MG63 (cell line): ENCODE results near the gene ZDHHC24. TPM values are rescaled to one million over a fixed set of nuclear protein-coding genes. Genes with fewer than 3 reads are reported as not detected.
A peak's percentile ranks its signal among the peaks of the same experiment; 100 is the strongest.
"Not testable (repeated sequence)": the region's sequence is repeated elsewhere in the genome, so short reads cannot be mapped to it uniquely, and the experiment has no call there.

Source experiments
- DNase-seq: peaks from one replicate; pipeline ENCODE4 v3.0.0-alpha.2; 2020
- H3K27me3 ChIP-seq: fragments of 250-450 bp; sonication (Bioruptor Pico); 2 replicates; pipeline ENCODE4 v1.5.1; 2020; ENCODE audit warnings: mild to moderate bottlenecking, moderate library complexity
- H3K36me3 ChIP-seq: fragments of 250-450 bp; sonication (Bioruptor Pico); 2 replicates; pipeline ENCODE4 v1.5.1; 2020; ENCODE audit warnings: mild to moderate bottlenecking, moderate library complexity
- H3K4me3 ChIP-seq: fragments of 250-450 bp; sonication (Bioruptor Pico); 2 replicates; pipeline ENCODE4 v1.5.1; 2020; ENCODE audit warnings: mild to moderate bottlenecking, moderate library complexity
- H3K9me3 ChIP-seq: fragments of 250-450 bp; sonication (Bioruptor Pico); 2 replicates; pipeline ENCODE4 v1.5.1; 2020; ENCODE audit warnings: mild to moderate bottlenecking, moderate library complexity
- total RNA-seq: library from RNA; depleted of rRNA; stranded (reverse); fragments of >200 nt; shearing (Covaris generic); gene quantifications from 2 replicates; pipeline ENCODE4 v1.2.3, GENCODE V29; 2014; ENCODE audit warnings: low replicate concordance; rRNA removed

The ZDHHC24 gene, protein sequence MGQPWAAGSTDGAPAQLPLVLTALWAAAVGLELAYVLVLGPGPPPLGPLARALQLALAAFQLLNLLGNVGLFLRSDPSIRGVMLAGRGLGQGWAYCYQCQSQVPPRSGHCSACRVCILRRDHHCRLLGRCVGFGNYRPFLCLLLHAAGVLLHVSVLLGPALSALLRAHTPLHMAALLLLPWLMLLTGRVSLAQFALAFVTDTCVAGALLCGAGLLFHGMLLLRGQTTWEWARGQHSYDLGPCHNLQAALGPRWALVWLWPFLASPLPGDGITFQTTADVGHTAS
- 21.8 and 22.9 TPM in 2 replicates for total RNA-seq

DNA sequence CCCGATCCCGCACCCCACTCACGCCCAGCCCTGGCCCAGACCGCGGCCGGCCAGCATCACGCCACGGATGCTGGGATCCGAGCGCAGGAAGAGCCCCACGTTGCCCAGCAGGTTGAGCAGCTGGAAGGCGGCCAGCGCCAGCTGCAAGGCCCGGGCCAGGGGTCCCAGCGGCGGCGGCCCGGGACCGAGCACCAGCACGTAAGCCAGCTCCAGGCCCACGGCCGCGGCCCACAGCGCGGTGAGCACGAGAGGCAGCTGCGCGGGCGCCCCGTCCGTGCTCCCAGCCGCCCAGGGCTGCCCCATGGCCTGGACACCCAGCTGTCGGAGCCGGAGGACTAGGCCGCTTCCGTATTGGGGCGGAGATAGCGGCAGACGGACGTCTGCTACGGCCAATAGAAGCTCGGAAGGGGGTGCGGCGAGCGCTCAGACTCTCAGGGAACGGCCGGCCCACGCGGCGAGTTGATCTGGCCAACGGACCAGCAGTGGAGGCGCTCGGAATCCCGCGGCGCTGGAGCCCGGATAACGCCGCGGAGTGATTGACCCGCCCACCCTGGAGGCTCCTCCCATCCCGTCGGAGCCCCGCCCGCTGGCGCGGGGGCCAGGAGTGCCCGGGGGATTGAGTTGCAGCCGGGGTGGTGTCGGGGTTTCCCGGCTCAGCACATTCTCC is at the start of gene ZDHHC24:
TSS of gene ZDHHC24 (minus strand) at position 348 of the 667 bp plus-strand sequence. CDS start at position 303, 45 bp downstream.
- H3K36me3 ChIP-seq: no peaks in the 10 kb centered on the region; the same call in 1 of the 2 replicates
- H3K9me3 ChIP-seq: no peaks in the 10 kb centered on the region
- peak within 1 kb of the TSS; percentile 73 for H3K4me3 ChIP-seq
- no peaks in the 10 kb centered on the region for H3K27me3 ChIP-seq
- peak; percentile 98 for DNase-seq

DNA sequence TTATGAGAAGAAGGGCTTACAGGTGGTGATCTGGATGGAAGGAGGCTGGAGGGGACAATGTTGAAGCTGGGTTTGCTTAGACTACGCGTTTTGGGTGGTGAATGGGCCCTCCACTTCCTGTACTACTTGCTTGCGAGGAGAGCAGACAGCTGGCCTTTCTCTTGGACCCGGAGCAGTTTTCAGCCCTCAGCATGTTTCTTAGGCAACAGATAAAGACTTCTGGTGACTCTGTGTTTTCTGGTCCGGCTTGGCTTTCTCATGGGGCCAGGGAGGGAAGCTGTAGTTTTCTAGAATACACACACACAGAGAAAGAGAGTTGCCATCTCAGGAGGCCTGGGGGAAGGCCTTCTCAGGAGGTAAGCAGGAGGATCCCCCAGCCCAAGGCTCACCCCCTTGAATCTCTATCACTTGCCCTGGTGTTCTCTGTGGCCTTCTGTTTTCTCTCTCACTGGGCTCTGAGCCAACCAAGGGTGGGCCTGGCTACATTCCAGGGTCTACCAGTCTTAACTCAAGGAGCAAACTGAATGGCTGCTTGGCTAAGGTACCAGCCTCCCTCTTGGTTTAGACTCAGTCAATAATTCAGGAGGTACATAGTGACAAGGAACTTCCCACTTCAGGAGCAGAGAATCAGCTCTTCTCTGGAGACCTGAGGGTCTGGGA is 49.5 kb upstream of the ZDHHC24 start:
- no peak overlapping the region for H3K4me3 ChIP-seq
- H3K36me3 ChIP-seq: peaks cover 8% of the 10 kb centered on the region; the same call in 1 of the 2 replicates
- H3K9me3 ChIP-seq: no peaks in the 10 kb centered on the region
- no peak for DNase-seq
- H3K27me3 ChIP-seq: no peaks in the 10 kb centered on the region

DNA sequence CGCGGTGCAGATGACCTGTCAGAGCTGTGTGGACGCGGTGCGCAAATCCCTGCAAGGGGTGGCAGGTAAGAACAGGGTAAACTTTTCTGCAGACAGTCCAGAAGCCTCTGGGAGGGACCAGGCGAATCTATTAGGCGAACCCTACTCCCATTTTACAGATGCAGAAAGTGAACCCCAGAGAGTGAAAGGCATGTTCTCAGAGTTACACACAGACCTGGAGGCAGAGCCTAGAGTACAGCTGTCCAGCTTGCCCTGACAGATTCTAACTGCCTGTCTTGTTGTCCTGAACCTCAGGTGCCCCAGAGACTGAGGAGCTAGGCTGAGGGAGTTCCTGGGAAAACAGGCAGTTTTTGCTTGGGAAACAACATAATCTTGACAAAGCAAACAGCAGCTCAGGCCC is 47.8 kb upstream of the ZDHHC24 start:
- Histone ChIP-seq H3K27me3 (no peaks in the 10 kb centered on the region), H3K9me3 (no peaks in the 10 kb centered on the region), H3K36me3 (no peaks in the 10 kb centered on the region), H3K4me3 (peak overlapping the region; percentile 69)
- no peak for DNase-seq

DNA sequence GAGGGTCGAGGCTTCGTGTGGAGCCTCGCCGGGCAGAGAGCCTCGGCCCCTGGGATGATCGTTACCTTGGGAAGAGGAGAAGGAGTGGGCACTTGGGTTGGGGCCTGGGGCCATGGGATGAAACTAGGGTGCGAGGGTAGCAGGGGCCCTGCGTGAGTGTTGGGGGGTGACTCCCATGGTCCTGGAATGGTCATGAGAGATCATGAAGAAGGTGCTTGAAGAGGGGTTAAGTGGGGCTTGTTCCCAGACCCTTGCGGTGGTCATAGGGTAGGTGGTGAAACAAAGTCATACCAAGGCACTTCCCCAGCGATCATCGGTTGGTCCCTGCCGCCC is 47.4 kb upstream of the ZDHHC24 start:
- H3K36me3 ChIP-seq: no peaks in the 10 kb centered on the region
- DNase-seq: no peak
- no peaks in the 10 kb centered on the region for H3K27me3 ChIP-seq
- no peaks in the 10 kb centered on the region for H3K9me3 ChIP-seq
- H3K4me3 ChIP-seq: peak overlapping the region; percentile 69

DNA sequence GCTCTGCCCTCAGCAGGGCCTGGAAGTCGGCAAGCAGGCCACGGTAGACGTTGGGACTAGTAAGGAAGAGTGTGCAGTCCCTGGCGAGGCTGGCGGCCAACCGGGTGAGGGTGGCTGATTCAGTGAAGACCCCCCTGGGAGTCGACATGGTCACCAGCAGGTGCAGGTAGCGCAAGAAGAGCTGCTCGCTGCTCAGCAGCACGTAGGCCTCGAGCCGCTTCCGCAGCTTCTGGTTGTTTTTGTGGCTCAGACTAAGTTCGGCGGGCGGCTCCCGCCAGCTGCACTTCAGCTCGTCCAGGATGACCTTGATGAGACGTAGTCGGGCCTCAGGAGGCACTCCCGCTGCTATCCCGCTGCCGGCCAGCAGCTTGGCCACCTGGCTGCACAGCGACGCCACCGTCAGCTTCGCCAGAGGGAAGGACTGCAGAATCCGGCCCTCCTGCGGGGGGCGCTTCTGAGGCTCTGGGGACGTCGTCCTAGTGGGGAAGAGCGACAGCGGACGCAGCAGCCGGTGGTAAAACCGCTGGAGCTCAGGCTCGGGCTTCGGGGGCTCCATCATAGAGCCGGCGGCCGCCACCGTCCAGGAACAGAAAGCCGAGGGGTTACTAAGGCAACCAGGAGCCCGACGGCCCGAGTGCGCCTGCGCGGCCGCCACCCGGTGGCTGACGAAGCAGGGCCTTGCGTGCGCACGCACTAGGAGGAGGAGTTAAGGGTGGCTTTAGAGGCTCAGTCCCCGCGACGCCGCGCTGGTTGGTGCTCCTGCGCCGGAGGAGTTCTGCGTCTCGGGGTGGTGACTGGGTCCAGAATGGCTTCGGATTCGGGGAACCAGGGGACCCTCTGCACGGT is 46.8 kb upstream of the ZDHHC24 start, which contains the start of the genes CCDC87 and CCS:
TSS of gene CCDC87 (minus strand) at position 607 of the 846 bp plus-strand sequence. CDS start at position 559, 48 bp downstream.
TSS of gene CCS (plus strand) at position 729 of the 846 bp plus-strand sequence. CDS start at position 806, 77 bp downstream.
- DNase-seq: peak; percentile 95
- Histone ChIP-seq H3K4me3 (peak within 1 kb of the TSS; percentile 69), H3K36me3 (no peaks in the 10 kb centered on the region), H3K27me3 (no peaks in the 10 kb centered on the region), H3K9me3 (no peaks in the 10 kb centered on the region)

DNA sequence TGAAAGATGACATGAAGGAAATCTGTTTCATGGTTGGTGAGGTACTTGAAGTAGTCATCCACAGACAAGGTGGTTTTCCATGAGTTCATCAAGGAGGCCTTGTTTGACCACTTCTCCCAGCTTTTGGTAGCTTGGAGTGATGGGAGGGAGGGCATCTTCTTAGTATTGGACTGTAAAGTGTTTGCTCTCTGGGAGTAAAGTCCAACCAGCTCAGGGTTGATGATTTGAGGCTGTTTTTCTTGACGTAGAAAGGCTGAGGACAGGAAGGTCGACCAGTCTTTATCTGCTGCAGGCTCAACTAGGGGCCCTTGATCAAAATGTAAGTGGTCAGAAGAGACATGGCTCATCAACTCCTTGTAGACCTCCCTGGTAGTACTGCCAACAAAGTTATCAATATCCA is 45.3 kb upstream of the ZDHHC24 start:
- Histone ChIP-seq H3K9me3 (no peaks in the 10 kb centered on the region), H3K27me3 (no peaks in the 10 kb centered on the region), H3K4me3 (no peak overlapping the region), H3K36me3 (no peaks in the 10 kb centered on the region)
- no peak for DNase-seq

DNA sequence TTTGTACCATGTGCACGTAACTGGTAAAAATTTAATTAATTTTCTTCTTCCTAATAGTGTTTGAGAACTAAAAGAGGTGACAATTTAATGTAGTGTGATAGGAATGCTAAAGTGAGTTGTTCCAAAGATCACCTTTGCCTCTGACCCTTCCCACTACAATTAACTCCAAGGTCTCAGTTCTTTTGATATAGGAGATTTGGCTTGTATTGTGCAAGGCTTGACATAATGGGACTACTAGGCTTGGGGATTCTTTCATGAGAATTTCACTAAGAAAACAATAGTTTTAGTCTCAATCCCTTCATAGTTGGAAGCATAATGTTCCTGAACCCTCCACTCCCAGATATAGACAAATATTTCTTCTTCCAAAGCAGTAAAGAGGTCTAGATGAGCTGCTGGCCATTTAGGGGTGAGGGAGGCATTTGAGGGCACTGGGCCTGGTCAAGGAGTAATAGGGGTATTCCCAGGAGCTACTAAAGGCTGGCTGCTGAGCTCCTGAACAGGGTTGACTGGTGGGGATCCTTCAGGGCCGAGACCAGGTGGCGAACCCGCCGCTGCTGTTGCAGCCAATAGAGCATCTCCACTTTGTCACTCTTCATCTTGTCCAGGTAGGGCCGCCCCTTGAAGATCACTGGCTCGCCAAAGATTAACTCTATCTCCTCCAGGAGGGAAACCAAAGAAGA is 44.3 kb upstream of the ZDHHC24 start:
- Histone ChIP-seq H3K9me3 (no peaks in the 10 kb centered on the region), H3K36me3 (no peaks in the 10 kb centered on the region), H3K27me3 (no peaks in the 10 kb centered on the region), H3K4me3 (no peak overlapping the region)
- no peak for DNase-seq

DNA sequence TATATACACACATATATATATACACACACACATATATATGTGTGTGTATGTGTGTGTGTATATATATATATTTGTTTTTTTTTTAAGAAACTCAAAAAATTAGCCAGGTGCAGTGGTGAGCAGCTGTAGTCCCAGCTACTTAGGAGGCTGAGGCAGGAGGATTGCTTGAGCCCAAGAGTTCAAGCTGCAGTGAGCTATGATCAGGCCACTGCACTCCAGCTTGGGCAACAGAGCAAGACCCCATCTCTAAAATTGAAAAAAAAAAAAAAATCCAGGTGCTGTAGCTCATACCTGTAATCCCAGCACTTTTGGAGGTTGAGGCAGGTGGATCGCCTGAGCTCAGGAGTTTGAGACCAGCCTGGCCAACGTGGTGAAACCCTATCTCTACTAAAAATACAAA is 43.5 kb upstream of the ZDHHC24 start:
- DNase-seq, H3K27me3 ChIP-seq, H3K36me3 ChIP-seq, H3K9me3 ChIP-seq, H3K4me3 ChIP-seq: not testable (repeated sequence)

DNA sequence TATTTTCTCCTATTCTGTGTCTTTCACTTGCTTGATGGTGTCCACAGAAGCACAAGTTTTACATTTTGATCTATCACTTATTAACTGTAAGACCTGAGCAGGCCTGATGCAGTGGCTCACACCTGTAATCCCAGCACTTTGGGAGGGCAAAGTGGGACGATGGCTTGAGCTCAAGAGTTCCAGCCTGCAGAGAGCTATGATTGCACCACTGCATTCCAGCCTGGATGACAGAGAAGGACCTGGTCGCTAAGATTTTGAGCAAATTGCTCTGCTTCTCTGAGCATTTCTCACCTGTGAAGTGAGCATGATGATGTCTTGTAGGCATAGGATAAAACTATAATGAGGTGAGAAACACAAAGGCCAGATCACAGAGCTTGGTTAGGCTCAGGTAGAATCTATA is 40.3 kb upstream of the ZDHHC24 start:
- Histone ChIP-seq H3K27me3 (no peaks in the 10 kb centered on the region), H3K9me3 (peaks cover 6% of the 10 kb centered on the region; the same call in 1 of the 2 replicates), H3K36me3 (no peaks in the 10 kb centered on the region), H3K4me3 (no peak overlapping the region)
- no peak for DNase-seq

DNA sequence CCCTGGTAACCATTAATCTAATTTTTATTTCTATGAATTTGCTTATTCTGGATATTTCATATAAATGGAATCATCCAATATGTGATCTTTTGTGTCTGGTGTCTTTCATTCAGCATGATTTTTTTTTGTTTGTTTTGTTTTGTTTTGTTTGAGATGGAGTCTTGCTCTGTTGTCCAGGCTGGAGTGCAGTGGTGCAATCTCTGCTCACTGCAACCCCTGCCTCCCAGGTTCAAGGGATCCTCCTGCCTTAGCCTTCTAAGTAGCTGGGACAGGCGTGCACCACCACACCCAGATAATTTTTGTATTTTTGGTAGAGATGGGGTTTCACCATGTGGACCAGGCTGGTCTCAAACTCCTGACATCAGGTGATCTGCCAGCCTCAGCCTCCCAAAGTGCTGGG is 39.6 kb upstream of the ZDHHC24 start:
- H3K36me3 ChIP-seq: not testable (repeated sequence)

DNA sequence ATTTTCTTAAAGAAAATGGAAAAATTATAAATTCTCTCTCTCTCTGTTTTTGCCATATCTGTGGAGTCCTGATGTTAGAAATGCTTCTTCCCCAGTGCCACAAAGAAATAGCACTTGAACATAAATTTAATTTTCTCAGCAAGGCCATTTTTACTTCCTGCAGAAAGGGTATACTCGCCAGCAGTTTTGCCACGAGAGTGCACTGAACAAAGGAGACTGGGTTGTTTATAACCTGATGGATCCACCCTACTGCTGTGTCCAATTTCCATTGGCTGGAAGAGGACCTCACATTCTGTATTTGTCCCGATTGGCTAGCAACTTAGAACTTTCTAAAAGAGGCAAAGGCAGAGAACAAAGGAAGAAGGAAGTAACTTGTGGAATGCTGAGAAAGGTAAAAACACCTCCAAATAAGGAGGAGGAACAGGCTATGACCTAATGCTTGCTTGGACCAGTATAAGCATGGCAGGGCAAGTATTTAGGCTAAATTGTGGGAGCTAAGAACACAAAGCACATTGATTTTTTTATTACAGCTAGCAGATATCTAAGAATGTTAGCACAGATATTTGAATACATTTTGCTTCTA is 36.8 kb upstream of the ZDHHC24 start:
- not testable (repeated sequence) for H3K4me3 ChIP-seq, H3K9me3 ChIP-seq, DNase-seq, H3K36me3 ChIP-seq, H3K27me3 ChIP-seq

More for the DNA sequence above, 39.6 kb upstream of the ZDHHC24 start:
- DNase-seq, H3K27me3 ChIP-seq, H3K4me3 ChIP-seq, H3K9me3 ChIP-seq: not testable (repeated sequence)

DNA sequence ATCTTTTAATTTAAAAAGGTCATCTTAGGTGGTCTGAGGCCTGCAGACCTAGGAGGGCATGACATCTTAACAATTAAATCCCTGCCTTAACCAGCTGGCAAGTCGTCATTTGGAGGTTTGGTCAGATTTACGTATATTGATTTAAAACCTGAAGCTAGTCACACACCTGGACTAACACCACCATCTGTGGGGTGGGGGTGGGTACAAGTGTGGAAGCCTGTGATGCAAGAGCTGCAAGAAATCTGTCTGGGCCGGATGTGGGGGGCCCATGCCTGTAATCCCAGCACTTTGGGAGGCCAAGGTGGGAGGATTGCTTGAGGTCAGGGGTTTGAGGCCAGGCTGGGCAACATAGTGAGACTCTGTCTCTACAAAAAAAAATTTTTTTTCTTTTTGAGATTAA is 35.4 kb upstream of the ZDHHC24 start:
- no peaks in the 10 kb centered on the region for H3K27me3 ChIP-seq
- peaks cover 6% of the 10 kb centered on the region; the same call in 1 of the 2 replicates for H3K9me3 ChIP-seq
- no peaks in the 10 kb centered on the region for H3K36me3 ChIP-seq
- DNase-seq: no peak
- H3K4me3 ChIP-seq: no peak overlapping the region

DNA sequence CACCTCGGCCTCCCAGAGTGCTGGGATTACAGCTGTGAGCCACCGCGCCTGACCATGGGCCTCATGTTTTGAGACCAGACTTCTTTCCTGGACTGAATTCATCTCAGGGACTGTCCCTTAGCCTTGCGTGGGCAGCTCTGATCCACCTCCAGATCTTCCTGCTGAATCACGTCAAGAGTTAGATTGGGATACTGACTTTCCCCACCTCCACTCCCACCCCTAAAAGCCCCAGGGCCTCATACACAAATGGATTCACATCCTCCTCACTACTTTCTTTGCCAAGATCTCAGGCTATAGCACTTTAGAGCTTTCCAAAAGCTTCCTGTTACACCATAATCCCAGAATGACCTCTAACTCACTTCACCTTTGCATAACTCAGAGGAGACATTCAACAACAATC is 35.0 kb upstream of the ZDHHC24 start:
- Histone ChIP-seq H3K9me3 (peaks cover 6% of the 10 kb centered on the region; the same call in 1 of the 2 replicates), H3K27me3 (no peaks in the 10 kb centered on the region), H3K36me3 (no peaks in the 10 kb centered on the region), H3K4me3 (no peak overlapping the region)
- DNase-seq: no peak

DNA sequence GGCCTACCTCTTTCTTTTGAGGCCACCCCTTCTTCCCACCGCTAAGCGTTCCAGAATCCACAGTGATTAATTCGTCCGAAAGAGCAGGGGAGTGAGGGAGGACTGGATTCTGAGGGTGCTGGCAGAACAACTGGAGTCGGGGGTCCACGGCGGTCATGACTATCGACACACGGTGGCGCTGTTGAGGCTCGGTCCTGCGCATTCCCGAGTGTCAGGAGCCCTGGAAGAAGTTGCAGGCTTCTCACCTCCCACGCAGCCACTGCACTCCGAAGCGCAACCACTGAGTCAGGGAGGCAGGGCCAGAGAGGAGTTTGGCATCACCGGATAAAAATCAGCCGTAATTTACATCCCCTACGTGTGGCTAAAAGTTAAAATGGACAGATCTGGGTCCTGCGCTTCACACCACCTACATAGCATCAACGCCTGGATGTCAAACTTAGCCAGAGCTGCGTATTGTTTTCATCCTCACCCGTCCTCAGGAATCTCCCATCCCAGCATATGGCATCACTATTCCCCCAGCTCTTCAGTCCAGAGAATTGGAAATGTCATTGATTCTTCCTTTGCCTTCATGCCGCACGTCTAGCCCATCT is 33.3 kb upstream of the ZDHHC24 start:
- peak; percentile 65 for DNase-seq
- Histone ChIP-seq H3K9me3 (peaks cover 6% of the 10 kb centered on the region; the same call in 1 of the 2 replicates), H3K4me3 (no peak overlapping the region), H3K27me3 (no peaks in the 10 kb centered on the region), H3K36me3 (no peaks in the 10 kb centered on the region)

DNA sequence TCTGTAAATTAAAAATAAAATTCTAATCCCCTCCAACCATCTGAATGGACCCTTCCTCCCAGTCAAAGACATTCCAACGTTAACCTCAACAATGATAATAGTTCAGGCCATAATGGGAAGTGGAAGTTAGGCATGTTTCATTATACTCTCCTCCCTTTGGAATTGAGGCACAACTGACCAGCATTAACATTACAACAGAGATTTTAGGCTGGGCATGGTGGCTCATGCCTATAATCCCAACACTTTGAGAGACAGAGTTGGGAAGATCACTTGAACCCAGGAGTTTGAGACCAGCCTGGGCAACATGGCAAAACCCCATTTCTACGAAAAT is 25.0 kb upstream of the ZDHHC24 start:
- Histone ChIP-seq H3K4me3 (no peak overlapping the region), H3K27me3 (no peaks in the 10 kb centered on the region), H3K36me3 (no peaks in the 10 kb centered on the region), H3K9me3 (no peaks in the 10 kb centered on the region)
- no peak for DNase-seq
